Testis (tissue), 2 donors: ENCODE measurements around the gene L3MBTL4.

Experiments
- POLR2A ChIP-seq: fragments of 450-650 bp; IDR thresholded peaks from one replicate; pipeline ENCODE4 v1.6.1; 2017; ENCODE audit warnings: antibody characterized with exemption, mild to moderate bottlenecking, moderate library complexity
- TF ChIP-seq, protein P1 (sequence below), 3 experiments: fragments of 450-650 bp in 2 of 3; fragments of 200-600 bp in 1 of 3; sonication (generic) in 1 of 3; IDR thresholded peaks; one replicate each; pipeline ENCODE4 v1.5.1; 2016 to 2019; ENCODE audit warnings: antibody characterized with exemption in 3 of 3, mild to moderate bottlenecking in 2 of 3, moderate library complexity in 1 of 3

DNA sequence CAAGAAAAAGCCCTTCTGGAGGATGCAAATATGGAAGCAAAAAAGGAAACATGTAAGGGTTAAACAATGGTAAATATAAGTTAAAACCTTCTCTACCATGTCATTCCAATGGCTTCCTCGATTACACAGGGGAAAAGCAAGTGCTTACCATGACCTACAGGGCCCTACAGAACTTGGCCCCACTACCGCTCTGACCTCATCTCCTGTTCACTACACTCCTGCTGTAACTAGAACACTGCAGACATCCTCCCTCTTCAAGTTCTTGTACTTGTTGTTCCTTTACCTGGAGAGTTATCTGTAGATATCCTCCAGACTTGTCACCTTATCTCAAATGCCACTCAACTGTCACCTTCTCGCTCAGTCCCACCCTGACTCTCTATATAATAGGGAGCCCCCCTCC is 194.6 kb downstream of the L3MBTL4 start:
- TF ChIP-seq, protein P1, sequence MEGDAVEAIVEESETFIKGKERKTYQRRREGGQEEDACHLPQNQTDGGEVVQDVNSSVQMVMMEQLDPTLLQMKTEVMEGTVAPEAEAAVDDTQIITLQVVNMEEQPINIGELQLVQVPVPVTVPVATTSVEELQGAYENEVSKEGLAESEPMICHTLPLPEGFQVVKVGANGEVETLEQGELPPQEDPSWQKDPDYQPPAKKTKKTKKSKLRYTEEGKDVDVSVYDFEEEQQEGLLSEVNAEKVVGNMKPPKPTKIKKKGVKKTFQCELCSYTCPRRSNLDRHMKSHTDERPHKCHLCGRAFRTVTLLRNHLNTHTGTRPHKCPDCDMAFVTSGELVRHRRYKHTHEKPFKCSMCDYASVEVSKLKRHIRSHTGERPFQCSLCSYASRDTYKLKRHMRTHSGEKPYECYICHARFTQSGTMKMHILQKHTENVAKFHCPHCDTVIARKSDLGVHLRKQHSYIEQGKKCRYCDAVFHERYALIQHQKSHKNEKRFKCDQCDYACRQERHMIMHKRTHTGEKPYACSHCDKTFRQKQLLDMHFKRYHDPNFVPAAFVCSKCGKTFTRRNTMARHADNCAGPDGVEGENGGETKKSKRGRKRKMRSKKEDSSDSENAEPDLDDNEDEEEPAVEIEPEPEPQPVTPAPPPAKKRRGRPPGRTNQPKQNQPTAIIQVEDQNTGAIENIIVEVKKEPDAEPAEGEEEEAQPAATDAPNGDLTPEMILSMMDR (IDR thresholded peaks at IDR 0.05) = no peak
- no peak for TF ChIP-seq POLR2A
